ENCODE measurements around the gene UNC119.
A peak's percentile ranks its signal among the peaks of the same experiment; 100 is the strongest.

DNA sequence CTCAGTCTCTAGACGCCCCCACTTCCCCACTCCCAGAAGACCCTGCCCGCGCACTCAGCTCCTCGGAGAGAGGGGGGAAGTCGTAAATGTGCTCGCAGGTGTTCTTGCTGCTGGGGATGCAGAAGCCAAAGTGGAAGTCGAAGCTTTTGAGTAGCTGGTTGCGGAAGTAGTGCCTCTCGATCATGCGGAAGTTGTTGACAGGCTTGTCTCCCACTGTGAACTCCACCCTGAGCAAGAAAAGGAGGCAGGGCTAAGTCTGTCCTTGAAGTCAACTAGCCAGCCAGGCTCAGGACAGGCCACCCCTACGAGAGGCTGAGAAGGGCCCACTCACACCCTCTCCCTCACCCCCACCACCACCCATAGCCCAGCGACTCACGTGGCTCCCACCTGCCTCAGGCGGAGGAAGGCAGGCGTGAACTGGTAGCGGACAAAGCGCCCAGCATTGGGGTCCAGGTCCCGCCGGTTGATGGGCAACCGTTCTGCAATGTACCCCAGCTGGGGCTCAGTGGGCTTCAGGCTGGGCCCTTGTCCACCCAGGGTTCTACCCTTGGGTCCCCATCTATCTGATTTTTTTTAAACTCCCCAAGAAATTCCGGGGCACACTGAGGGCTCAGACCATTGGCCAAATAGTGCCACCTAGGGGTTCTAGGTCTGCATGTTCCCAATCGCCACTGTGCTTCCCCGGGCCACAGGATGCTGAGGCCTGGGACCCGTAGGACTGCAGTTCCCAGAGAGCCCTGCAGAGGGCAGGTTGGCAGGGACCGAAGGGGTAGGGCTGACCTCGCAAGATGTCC, 4.6 kb downstream of the UNC119 start:
- TF ChIP-seq, protein P1, sequence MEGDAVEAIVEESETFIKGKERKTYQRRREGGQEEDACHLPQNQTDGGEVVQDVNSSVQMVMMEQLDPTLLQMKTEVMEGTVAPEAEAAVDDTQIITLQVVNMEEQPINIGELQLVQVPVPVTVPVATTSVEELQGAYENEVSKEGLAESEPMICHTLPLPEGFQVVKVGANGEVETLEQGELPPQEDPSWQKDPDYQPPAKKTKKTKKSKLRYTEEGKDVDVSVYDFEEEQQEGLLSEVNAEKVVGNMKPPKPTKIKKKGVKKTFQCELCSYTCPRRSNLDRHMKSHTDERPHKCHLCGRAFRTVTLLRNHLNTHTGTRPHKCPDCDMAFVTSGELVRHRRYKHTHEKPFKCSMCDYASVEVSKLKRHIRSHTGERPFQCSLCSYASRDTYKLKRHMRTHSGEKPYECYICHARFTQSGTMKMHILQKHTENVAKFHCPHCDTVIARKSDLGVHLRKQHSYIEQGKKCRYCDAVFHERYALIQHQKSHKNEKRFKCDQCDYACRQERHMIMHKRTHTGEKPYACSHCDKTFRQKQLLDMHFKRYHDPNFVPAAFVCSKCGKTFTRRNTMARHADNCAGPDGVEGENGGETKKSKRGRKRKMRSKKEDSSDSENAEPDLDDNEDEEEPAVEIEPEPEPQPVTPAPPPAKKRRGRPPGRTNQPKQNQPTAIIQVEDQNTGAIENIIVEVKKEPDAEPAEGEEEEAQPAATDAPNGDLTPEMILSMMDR (IDR thresholded peaks at IDR 0.05), result peak; percentile 84 to 98 (median 90)
- TF ChIP-seq POLR2A (IDR thresholded peaks at IDR 0.05), result no peak

All from adrenal gland (tissue), 5 donors.